Tibial nerve (tissue), 4 donors: ENCODE results near the gene UQCR10. TPM values are rescaled to one million over a fixed set of nuclear protein-coding genes. Genes with fewer than 3 reads are reported as not detected.

Experiments used
- DNase-seq, 2 donors: peaks; one replicate each; pipeline ENCODE4 v3.0.0-alpha.2; 2019; ENCODE audit warnings: low spot score in 2 of 2
- H3K27ac ChIP-seq, 4 donors: fragments of 200-600 bp; sonication (generic) in 3 of 4; one replicate each; pipeline ENCODE4 v1.5.1; 2017 to 2019; ENCODE audit warnings: mild to moderate bottlenecking in 1 of 4
- H3K27me3 ChIP-seq, 2 donors: fragments of 200-600 bp; sonication (generic) in 1 of 2; one replicate each; pipeline versions ENCODE4 v1.5.1 to v1.6.0; 2017 to 2019
- H3K36me3 ChIP-seq, 3 donors: fragments of 200-600 bp; sonication (generic); one replicate each; pipeline ENCODE4 v1.5.1; 2018 to 2019
- H3K4me1 ChIP-seq, 4 donors: fragments of 200-600 bp; sonication (generic) in 3 of 4; one replicate each; pipeline ENCODE4 v1.5.1; 2017 to 2019
- H3K4me3 ChIP-seq, 4 donors: fragments of 200-600 bp; sonication (generic) in 3 of 4; one replicate each; pipeline ENCODE4 v1.5.1; 2017 to 2019; ENCODE audit warnings: mild to moderate bottlenecking in 1 of 4, moderate library complexity in 1 of 4
- H3K9me3 ChIP-seq, 4 donors: fragments of 200-600 bp; sonication (generic) in 3 of 4; one replicate each; pipeline ENCODE4 v1.5.1; 2017 to 2019
- EP300 ChIP-seq, 2 donors: sonication (generic); formaldehyde crosslinking; IDR thresholded peaks; one replicate each; pipeline ENCODE4 v1.6.1; 2017; ENCODE audit warnings: antibody characterized with exemption in 2 of 2, mild to moderate bottlenecking in 1 of 2
- POLR2A ChIP-seq, 2 donors: fragments of 450-650 bp; IDR thresholded peaks; one replicate each; pipeline ENCODE4 v1.6.1; 2017; ENCODE audit warnings: antibody characterized with exemption in 2 of 2, mild to moderate bottlenecking in 2 of 2, moderate library complexity in 2 of 2
- WGBS, 2 donors: methylation state at CpG; one replicate each; pipeline ENCODE4 v1.1.5; 2018; 5-methylcytosine and 5-hydroxymethylcytosine counted together
- total RNA-seq, 4 donors: library from RNA; depleted of rRNA; stranded (reverse); fragments of >200 nt; gene quantifications; one replicate each; pipeline ENCODE4 v1.1.0, GENCODE V29; 2016
- TF ChIP-seq, protein P1 (sequence below), 5 experiments: fragments of 200-600 bp in 3 of 5; fragments of 450-650 bp in 2 of 5; sonication (generic) in 3 of 5; IDR thresholded peaks; one replicate each; pipeline ENCODE4 v1.5.1; 2016 to 2019; ENCODE audit warnings: antibody characterized with exemption in 5 of 5, mild to moderate bottlenecking in 3 of 5, moderate library complexity in 2 of 5

Gene UQCR10
- total RNA-seq, 4 donors from 2014 or later, result 30.4 to 56.7 (median 35.5) TPM

DNA sequence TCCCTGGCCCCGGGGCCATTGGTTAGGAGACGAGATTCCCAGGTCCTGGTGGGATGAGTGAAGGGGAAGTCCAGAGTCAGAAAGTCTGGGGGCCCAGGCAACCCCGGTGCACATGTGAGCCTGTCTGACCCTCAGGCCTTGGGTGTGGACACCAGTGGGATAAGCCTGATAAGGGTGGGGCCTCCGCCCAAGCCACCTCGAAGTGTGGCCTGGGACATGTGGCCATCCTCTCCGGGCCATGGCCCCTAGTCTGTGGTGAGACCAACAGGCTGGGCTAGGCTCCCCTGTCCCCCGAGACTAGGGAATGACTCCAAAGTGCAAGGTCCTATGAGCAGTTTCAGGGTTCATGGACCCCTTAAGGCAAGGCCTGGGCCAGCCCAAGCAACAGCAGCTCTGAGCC is 41.1 kb upstream of the UQCR10 start:
- WGBS, 2 donors, result 66 to 82% methylated on average over 6 to 7 of the region's 7 CpGs
- no peak for DNase-seq
- Histone ChIP-seq H3K36me3 (peaks cover 0 to 25% (median 0%) of the 10 kb centered on the region in 3 donors), H3K4me3 (no peak overlapping the region), H3K9me3 (no peaks in the 10 kb centered on the region), H3K4me1 (peaks cover 0 to 6% (median 0%) of the 10 kb centered on the region in 4 donors), H3K27me3 (peaks cover 0 to 15% of the 10 kb centered on the region in 2 donors), H3K27ac (no peak overlapping the region)
- TF ChIP-seq POLR2A (IDR thresholded peaks at IDR 0.05) (no peak), EP300 (IDR thresholded peaks at IDR 0.05) (no peak)
- TF ChIP-seq, protein P1, sequence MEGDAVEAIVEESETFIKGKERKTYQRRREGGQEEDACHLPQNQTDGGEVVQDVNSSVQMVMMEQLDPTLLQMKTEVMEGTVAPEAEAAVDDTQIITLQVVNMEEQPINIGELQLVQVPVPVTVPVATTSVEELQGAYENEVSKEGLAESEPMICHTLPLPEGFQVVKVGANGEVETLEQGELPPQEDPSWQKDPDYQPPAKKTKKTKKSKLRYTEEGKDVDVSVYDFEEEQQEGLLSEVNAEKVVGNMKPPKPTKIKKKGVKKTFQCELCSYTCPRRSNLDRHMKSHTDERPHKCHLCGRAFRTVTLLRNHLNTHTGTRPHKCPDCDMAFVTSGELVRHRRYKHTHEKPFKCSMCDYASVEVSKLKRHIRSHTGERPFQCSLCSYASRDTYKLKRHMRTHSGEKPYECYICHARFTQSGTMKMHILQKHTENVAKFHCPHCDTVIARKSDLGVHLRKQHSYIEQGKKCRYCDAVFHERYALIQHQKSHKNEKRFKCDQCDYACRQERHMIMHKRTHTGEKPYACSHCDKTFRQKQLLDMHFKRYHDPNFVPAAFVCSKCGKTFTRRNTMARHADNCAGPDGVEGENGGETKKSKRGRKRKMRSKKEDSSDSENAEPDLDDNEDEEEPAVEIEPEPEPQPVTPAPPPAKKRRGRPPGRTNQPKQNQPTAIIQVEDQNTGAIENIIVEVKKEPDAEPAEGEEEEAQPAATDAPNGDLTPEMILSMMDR (IDR thresholded peaks at IDR 0.05), result no peak

DNA sequence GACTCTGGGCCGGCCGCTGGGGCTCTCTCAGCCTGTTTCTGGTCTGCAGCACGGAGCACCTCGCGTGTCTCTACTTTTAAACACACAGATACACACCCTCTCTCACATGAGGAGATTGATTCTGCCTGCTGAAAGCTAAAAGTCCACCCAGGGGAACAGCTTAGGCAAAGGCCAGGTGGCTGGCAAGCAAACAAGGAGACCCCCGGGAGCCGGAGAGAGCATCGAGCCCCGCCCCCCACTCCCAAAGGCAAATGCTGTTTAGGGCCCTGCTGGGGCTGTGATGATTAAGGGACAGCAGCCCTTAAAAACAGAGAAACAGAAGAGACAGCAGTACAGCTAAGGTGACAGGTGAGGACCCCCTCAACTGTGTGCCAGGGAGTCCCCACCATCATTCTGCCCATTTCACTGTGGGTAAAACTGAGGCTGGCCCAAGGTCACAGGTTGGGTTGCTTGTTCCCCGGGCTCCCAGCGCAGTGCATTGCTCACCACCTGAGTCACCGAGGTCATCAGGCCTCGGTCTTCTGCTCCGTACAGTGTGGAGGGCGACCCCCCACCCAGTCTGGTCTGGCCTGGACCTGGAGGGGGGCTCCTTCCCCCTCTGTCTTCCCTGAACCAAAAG is 40.5 kb upstream of the UQCR10 start:
- no peak for DNase-seq
- H3K27ac ChIP-seq, result no peak overlapping the region
- H3K4me1 ChIP-seq, result peaks cover 0 to 5% (median 0%) of the 10 kb centered on the region in 4 donors
- H3K9me3 ChIP-seq, result no peaks in the 10 kb centered on the region
- H3K4me3 ChIP-seq, result no peak overlapping the region
- peaks cover 0 to 10% of the 10 kb centered on the region in 2 donors for H3K27me3 ChIP-seq
- TF ChIP-seq, protein P1 (IDR thresholded peaks at IDR 0.05), result no peak
- TF ChIP-seq POLR2A (IDR thresholded peaks at IDR 0.05) (no peak), EP300 (IDR thresholded peaks at IDR 0.05) (no peak)
- WGBS, 2 donors, result 36 to 54% methylated on average over 15 of the region's 15 CpGs
- H3K36me3 ChIP-seq, result peaks cover 0 to 30% (median 0%) of the 10 kb centered on the region in 3 donors

DNA sequence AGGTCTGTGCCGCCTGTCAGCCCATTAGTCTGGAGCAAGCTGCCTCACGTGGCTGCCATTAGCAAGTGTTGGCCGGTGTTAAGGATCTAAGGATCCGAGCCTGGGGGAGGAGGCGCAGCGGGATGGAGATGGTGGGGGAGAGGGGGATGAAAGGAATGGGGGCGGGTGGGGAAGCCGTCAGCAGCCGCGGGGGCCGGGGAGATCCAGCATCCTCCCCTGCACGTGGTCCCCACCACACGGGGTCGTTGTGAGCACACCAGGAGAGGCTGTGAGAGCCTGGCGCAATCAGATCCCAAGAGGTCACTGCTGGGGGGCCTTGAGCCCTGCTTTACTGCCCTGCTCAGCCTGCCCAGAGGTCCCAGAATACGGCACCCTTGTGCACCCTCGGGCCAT is 40.0 kb upstream of the UQCR10 start:
- Histone ChIP-seq H3K36me3 (peaks cover 0 to 34% (median 0%) of the 10 kb centered on the region in 3 donors), H3K27me3 (peaks cover 0 to 6% of the 10 kb centered on the region in 2 donors), H3K27ac (no peak overlapping the region), H3K4me1 (peaks cover 0 to 5% (median 0%) of the 10 kb centered on the region in 4 donors), H3K4me3 (no peak overlapping the region), H3K9me3 (no peaks in the 10 kb centered on the region)
- 8 to 13% methylated on average over 15 to 17 of the region's 17 CpGs for WGBS, 2 donors
- no peak for TF ChIP-seq EP300 (IDR thresholded peaks at IDR 0.05)
- TF ChIP-seq, protein P1 (IDR thresholded peaks at IDR 0.05), result peak in 2 of 5 experiments; percentile 21
- peak in 1 of 2 donors; percentile 27 for DNase-seq

DNA sequence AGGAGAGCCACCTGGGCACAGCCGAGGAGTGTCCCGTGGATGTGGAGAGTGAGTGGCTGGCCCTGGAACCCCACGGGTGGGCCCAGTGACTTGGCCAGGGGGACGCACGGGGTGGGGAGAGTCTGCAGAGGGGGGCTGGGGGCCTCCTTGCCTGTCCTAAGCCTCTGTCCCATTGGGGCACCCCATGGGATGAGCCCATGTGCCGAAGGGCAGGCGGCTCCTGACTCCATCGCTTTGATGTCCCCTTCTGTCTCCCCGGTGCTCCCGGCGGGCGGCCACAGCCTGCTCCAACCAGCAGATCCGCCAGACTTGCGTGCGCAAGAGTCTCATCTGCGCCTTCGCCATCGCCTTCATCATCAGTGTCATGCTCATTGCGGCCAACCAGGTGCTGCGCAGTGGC is 38.0 kb upstream of the UQCR10 start:
- Histone ChIP-seq H3K27me3 (no peaks in the 10 kb centered on the region), H3K4me1 (peaks cover 0 to 5% (median 0%) of the 10 kb centered on the region in 4 donors), H3K9me3 (no peaks in the 10 kb centered on the region), H3K27ac (no peak overlapping the region), H3K36me3 (peaks cover 0 to 54% (median 0%) of the 10 kb centered on the region in 3 donors), H3K4me3 (no peak overlapping the region)
- no peak for TF ChIP-seq EP300 (IDR thresholded peaks at IDR 0.05)
- TF ChIP-seq POLR2A (IDR thresholded peaks at IDR 0.05), result no peak
- TF ChIP-seq, protein P1 (IDR thresholded peaks at IDR 0.05), result no peak
- DNase-seq, result no peak
- 86 to 95% methylated on average over 16 to 18 of the region's 20 CpGs for WGBS, 2 donors

DNA sequence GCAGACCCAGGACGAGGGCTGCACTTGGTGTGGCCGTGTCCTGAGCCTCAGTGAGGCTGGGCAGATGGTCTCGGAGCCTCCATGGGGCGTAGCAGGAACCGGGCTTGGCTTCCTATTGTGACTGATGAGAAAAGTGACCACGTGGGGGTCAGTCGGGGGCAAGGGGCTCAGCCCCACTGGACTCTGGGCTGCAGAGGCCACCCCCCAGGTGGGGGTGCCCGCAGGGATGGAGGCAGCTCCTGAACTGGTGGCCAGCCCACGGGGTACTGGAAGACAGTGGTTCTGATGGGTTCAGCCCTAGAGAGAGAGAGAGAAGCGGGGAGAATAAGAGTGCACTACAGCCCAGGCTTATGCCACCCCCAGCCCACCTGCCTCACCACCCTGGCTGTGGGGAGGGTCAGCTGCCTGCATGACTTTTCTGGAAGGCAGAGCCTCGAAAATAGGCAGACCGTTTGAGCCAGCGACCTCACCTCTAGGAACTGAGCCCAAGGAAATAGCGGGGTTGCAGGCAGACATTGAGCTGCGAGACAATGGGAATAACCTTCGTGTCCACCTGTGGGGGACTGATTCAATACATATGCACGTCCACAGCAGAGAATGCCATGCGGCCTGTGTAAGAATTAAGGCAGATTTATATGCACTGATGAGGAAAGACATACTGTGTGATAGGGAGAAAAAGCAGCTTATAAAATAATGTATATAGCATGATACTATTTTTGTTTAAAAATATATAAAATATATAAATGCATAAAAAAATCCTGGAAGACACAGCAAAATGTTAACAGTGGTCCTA is 35.9 kb upstream of the UQCR10 start:
- WGBS, 2 donors, result 82 to 83% methylated on average over 18 of the region's 18 CpGs
- DNase-seq, result no peak
- no peaks in the 10 kb centered on the region for H3K27me3 ChIP-seq
- peaks cover 0 to 5% (median 0%) of the 10 kb centered on the region in 4 donors for H3K4me1 ChIP-seq
- no peak overlapping the region for H3K27ac ChIP-seq
- H3K4me3 ChIP-seq, result no peak overlapping the region
- TF ChIP-seq EP300 (IDR thresholded peaks at IDR 0.05) (no peak), POLR2A (IDR thresholded peaks at IDR 0.05) (no peak)
- TF ChIP-seq, protein P1 (IDR thresholded peaks at IDR 0.05), result no peak
- no peaks in the 10 kb centered on the region for H3K9me3 ChIP-seq
- H3K36me3 ChIP-seq, result peaks cover 0 to 73% (median 0%) of the 10 kb centered on the region in 3 donors
